GM12891 (cell line): ENCODE data around the gene CCDC142.

Source experiments
- POLR2A ChIP-seq: IDR thresholded peaks from 2 replicates; pipeline ENCODE4 v1.6.1; 2011; ENCODE audit warnings: low read depth, low read length, control low read depth
- POLR2AphosphoS5 ChIP-seq: IDR thresholded peaks from 2 replicates; pipeline ENCODE4 v1.6.1; 2011; ENCODE audit warnings: low read depth, low read length, control low read depth
- TAF1 ChIP-seq: IDR thresholded peaks from 2 replicates; pipeline ENCODE4 v1.6.1; 2011; ENCODE audit warnings: low read depth, low read length, control low read depth

GRCh38 chr2:74448771-74449170 is 34.0 kb downstream of the CCDC142 start:
- TF ChIP-seq POLR2AphosphoS5 (no peak), TAF1 (no peak), POLR2A (no peak)
